Activated CD4-positive, alpha-beta T cell treated with anti-CD3 and anti-CD28 coated beads, Interleukin-10, Interleukin-2, amounts not matched to agents 100 ng/mL and 50 ng/mL, durations not matched to agents 16 hours and 8 hours (primary cell): Measurements from ENCODE around the gene PISD.
A peak's percentile ranks its signal among the peaks of the same experiment; 100 is the strongest.

Experiments
- DNase-seq: peaks from one replicate; pipeline ENCODE4 v3.0.0-alpha.2; 2020

Gene PISD

DNA sequence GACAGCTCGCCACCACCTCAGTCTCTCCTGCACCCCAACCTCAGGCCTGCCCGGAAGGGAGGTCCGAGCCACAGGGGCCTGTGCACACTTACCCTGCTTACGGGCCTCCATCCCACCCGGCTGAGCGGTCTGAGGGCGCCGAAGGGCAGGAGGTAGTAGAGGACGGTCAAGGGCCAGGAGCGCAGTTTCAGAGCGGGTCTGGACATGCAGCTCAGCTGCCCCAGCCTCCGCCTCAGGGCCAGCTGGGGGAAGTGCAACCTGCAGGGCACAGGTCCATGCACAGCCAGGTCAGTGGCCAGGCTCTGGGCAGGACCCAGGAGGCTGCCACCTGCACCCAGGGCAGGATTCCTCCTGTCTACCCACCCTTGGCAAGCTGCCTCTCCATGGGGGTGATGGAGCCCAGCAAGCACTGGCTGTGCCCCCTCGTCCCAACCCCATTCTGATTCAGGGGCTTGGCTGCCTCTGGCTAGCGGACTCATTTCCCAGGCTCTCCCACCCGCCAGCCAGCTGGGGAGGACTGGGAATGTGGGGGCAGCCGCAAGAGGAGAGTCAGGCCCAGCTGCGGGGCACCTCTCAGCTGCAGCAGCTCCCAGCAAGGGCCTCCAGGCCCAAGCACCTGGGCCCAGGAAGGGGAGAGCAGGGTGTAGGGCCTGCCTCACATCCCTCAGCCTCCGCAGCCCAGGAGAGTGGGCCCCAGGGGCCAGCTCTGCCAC, 38.3 kb downstream of the PISD start:
- no peak for DNase-seq

DNA sequence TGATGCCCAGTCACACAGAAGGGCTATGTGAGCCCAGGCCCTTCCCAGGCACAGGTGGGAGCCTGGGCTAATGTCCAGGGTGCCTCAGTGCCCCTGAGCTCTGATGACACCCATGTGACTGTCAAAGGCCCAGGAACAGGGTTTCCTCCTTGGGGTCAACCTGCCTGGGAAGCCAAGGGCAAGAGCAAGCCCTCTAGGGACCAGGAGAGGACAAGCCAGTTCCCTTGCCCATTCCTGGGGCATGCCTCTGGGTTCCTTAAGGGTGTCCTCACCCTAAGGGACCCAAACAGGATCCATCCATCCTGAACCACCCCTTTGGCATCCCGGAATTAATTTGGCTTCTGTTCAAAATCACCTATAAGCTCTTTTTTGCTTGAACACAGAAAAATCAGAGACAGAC, 39.0 kb downstream of the PISD start:
- no peak for DNase-seq

DNA sequence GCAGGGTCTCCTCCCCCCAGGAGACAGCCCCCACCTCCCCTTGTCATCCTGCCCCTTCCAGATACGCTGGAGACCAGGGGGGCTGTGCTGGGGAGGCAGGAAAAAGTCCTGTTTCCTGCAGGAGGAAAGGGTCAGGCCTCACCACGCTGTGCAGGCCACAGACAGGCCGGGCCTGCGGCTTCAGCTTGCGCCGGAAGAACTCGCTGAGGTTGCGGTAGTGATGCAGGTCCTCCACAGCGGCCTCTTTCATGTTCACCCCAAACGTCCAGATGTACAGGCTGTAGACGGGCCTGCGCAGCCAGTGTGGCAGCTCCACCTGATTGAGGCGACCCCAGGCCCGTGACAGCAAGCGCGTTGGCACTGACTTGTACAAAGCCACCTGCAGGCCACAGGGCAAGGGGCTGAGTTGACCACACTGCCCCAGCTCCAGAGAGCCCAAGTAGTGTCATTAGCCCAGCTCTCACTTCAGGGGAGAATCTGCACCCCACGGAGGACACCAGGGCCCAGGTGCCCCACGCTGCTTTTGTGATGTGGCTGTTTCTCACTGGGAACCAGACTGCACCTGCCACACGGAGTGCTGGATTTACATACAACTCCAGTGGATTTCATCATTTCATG, 40.4 kb downstream of the PISD start:
- no peak for DNase-seq

DNA sequence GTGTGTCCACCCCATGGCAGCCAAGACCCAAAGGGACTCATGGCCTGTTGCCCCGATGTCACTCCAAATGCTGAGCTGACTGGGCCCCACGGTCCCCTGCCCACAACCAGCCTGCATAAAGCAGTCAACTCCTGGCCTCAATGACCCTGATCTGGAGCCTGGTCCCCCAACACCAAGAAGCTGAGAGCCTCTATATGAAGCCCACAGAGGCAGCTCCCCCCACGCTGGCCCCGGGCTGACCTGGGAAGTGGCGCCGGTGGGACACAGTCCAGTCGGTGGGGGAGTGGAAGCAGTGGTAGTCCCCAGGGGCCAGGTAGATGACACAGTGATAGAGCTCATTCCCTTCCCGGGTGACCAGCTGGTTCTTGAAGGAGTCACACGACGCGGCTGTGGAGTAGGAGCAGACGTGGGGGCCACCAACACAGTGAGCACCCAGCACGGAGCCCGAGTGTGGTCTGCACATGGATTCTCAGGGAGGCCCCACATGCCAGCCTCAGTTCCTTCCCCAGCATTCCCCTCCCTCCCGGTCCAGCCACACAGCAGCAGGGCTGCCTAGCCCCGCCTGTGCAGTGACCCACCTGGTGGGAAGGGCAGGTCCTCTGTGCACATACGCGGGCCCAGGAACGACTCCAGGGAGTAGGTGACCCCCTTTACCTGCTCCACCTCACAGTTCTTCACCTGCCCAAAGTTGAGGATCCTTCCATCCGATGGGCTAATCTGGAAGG, 41.1 kb downstream of the PISD start:
- DNase-seq = no peak

DNA sequence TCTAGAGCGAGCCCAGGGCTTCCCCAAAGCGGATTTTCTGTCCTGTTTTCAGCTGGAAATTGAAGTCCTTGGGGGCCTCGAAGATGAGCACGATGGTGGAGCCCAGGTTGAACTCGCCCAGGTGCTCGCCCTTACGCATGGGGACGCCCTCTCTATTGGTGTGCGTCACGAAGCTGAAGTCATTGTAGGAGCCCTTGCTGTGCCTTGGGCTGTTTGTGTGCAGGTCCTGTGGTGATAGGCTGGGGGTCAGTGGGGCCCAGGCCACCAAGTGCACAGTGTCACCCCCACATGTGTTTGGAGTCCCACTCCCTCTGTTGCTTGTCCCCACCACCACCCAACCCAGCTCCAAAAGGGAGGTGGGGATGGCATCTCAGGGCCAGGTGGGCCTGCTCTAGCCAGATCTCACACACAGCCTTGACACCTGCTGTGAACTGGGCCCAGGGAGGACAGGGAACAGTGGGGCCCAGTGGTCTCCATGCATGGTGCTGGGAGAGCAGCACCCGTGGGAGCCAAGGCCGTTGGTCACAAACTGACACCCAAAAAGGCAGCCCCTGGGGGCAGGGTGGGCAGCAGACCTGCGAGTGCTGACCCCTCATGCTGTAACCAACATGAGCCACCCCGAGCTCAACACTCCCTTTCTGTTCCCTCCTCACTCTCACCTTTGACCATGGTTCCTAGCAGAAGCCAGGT, 42.3 kb downstream of the PISD start:
- no peak for DNase-seq

DNA sequence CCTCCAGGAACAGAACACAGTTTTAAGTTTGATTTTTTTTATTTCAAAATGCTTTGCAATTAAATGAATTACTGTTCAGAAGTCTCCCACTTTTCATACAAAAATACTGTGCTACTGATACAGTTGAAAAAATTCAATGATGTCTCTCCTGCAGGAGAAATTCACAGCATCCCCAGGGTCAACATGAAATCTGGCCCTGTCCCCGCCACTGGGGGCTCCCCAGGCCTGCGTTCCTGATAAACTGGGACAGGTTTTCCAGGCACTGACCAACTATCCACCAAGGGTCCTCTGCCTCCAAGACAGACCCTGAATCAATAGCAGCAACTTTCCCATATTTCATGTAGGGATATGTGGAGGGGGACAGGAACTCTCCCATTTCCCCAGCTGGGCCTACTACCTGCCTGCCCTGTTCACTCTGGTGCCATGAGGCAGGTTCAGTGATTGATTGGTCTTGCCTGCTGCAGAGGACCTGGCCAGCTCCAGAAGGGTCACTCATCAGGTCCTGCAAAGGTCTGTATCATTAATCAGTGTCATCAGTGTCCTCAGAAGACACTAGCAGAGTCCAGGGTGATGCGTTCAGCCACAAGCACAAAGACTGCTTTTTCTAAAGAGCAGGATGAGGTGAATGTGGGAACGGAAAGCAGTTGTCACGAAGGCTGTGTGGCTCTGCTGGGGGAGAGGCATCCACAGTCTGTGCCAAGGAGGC, 43.4 kb downstream of the PISD start:
- DNase-seq = no peak

DNA sequence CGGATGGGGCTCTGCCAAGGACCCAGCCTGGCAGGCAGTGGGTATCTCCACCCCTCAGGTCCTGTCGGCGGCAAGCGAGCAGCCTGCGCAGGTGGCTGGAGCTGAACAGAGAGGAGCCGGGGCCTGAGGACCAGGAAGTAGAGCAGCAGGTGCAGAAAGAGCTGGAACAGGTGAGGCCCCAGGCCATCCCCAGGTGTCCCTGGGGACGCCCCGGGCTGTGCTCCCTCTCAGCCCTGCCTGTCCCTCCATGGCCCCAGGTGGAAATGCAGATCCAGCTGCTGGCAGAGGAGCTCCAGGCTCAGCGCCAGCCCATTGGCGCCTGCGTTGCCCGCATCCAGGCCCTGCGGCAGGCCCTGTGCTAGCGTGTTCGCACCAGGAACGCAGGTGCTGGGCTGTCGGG, 44.0 kb downstream of the PISD start:
- DNase-seq = no peak

DNA sequence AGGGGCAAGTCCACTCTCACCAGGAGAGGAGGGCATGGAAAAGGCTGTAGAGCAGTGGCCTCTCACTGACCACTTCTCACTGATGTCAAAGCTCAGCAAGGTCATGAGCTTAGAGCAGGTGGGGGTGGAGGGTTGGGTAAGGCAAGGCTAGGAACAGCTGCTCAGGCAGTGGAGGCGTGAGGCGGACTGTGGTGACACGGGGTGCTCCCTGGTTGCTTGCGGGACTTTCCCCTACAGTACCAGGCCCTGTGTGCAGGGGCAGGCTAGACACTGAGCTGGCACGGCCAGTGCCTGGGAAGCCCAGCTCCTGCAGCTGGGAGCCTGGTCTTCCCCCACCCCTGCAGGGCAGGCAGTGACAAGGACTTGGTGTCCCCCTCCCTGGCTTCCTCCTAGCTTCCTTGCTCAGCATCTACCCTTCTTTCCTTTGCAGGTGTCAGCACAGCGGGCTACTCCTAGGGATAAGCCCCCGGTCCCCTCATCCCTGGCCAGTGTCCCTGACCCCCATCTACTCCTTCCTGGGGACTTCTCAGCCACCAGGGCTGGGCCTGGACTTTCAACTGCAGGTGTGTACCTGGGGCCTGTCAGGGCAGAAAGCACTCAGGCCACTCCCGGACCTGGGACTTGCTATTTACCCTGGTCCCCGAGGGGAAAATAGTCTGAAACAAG, 45.6 kb downstream of the PISD start:
- DNase-seq = peak; percentile 46

DNA sequence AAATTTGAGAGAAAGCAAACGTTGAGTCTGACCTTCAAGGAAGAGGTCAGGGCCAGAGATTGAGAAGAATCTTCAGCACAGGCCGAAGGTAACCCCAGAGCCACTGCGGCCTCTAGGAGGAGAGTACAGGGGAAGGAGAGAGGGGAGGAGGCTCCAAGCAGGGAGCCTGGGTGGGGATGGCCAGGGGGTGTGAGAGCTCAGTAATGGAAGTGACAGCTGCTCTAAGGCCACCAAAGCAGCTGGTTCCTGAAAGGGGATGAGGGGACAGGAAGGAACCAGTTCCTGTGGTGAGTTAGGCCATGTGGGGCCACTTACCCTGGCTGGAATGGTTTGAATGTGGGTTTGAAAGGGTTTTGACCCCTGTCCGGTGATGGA, 46.1 kb downstream of the PISD start:
- no peak for DNase-seq

DNA sequence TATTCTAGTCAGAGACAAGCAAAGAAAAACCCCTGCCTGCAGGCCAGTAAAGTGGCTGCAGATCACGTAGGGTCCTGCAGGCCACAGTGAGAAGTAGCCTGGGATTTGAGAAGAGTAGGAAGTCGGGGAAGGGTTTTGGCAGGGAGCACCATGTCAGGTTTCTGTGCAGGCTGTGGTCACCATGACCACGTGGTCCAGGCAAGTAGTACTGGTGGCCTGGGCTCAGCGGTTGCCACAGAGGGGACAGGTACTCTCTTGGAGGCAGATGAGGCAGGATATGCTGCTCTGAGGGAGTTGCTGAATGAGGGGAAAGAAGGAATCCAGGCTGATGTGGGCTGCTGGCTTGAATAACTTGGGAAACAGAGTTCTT, 46.5 kb downstream of the PISD start:
- no peak for DNase-seq

DNA sequence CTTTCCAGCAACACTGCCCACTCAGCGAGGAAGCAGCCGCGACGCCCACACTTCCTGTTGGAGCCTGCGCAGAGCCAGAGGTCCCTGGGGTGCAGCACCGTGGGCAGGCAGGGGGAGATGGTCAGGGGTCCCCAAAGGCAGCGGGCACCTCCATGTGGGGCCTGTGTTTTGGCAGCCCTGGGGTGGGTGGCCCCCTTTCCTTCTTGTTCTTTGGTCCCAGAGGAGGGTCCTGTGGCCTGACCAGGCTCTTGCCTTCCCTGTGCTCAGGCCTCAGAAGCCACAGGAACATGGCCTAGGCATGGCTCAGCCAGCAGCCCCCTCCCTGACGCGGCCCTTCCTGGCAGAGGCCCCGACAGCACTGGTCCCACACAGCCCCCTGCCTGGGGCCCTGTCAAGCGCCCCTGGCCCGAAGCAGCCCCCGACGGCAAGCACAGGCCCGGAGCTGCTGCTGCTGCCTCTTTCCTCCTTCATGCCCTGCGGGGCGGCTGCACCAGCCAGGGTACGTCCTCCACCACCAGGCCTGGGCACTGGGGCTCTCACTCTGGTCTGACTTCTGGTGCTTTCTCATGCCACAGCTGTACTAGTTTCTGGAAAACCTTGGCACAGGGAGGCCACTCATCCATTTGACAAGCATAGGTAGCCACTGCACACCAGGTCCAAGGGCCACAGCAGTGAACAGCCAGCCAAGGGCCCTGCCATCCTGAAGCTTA, 47.1 kb downstream of the PISD start:
- DNase-seq = no peak

DNA sequence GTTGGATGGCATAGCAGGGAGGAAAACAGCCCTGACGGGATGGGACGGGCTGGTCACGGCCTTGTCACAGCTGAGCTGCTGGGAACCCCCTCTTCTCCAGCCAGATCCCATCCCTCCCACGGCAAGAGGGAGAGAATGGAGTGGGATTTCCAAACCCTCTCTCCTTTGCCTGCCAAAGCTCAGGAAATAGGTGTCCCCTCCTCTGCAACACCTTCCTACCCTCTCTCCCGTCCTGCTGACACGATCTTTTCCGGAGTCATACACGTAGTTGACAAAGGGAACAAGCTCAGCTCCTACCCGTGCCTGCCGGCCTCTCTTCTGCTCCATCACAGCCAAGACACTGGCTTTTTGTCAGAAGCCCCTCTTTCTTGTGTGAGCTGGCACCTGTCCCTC, 48.1 kb downstream of the PISD start:
- DNase-seq = no peak

DNA sequence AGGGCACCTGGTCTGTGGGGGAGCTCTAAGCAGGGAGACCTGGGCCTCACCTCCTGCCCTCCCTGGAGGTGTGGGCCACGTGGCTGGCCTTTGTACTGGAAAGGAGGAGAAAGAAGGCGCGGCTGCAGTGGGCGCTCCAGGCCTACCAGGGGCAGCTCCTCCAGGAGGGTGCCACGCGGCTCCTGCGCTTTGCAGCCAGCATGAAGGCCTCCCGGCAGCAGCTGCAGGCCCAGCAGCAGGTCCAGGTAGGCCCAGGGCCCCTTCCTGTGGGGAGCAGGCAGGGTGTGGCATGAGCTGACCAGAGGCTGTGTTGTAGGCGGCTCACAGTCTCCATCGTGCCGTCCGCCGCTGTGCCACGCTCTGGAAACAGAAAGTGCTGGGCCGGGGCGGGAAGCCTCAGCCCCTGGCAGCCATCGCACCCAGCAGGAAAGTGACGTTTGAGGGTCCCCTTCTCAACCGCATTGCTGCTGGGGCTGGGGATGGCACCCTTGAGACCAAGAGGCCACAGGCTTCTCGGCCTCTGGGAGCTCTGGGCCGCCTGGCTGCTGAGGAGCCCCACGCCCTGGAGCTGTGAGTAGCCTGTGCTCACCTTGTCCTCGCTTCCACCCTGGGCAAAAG, 48.6 kb downstream of the PISD start:
- DNase-seq = no peak

DNA sequence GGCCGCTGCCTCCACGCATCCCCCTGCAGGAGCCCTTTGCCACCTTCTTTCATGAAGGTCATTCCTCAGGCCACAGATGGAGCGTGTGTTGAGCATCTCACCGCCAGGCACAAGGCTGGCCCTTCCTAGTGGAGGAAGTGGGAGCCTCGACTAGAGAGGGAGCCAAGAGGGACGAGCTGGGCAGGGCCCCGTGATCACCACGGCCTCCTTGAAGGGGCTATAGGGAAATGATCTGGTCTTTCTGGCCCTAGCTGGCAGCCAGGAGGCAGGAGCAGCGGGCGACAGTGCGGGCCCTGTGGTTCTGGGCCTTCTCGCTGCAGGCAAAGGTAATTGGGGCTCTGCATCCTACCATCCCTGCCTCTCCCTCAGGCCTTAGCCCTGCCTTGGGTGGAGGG, 49.1 kb downstream of the PISD start:
- DNase-seq = no peak

DNA sequence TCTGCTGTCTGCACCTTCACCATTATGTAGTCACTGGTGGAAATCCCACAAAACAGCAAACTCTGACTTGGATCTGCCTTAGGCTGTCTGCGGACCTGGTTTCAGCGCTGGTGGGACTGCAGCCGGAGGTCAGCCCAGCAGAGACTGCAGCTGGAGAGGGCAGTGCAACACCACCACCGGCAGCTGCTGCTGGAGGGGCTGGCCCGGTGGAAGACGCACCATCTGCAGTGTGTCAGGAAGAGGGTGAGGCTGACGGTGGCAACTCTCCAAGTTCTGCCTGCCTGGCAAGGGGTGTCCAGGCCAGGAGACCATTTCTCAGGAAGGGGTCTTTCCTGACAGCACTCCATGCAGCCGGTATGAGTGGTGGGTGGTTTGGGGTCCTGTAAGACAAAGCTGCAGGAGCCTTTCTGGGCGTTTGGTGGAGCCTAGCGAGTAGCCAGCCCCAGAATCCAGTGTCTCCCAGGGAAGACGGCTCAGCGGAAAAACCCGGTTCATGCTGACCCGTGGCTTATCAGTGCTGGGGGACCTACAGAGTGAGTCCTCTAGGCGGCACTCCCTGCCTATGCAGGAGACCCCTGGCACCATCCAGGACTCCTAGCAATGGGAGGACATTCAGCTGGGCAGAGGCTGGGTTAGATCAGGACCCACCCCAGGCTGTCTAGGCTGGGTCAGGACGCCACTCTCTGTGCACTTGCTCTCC, 50.8 kb downstream of the PISD start:
- no peak for DNase-seq

DNA sequence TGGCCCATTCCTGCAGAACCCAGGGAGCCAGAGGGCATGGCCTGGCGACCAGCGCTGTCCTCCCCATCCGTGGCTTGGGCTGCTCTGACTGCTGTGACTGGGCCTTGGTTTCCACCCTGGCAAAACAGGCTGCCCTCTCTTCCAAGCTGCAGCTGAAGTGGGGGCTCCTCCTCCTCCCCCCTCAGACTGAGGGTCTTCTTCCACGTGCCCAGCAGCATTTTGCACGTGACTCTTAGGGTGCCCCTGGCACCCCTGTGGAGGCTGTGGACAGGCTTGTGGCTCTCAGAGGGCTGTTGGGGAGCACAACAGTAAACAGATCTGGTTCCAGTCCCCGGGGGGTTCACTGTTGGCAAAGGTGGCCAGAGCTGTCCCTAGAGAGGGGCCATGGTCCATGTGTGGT, 51.4 kb downstream of the PISD start:
- no peak for DNase-seq

DNA sequence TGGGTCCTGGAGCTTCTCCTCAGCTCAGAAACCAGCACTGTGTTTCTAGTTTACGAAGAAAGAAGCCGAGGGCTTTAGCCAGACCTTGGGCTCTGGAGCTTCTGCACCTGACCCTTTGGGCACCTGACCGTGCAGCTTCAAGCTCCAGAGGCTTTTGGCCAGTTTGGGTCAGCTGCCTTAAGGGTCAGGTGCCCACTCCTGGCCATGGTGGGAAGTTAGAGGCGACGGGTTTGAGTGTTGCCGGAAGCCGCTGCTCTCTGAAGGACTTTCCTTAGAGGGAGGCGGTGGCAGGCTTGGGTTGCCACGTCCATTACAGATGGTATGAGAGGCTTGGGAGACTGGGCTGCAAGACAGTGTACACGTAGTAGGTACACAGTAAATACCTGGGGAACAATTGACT, 52.3 kb downstream of the PISD start:
- no peak for DNase-seq

DNA sequence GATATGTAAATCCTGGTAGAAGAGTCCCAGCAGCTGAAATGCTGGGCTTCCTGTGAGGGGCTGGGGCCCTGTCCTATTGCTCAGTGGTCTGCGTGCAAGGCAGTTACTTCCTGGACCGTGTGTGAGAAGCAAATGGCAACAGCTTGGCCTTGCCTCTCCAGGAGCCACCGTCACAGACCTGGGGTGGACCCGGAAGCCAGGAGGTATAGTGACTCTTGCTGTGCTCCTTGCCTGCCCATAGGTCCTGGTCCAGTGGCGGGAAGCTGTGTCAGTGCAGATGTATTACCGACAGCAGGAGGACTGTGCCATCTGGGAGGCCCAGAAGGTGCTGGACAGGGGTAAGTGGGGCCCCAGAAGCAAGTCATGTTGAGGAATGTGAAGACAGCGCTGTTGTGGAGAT, 54.3 kb downstream of the PISD start:
- DNase-seq = no peak

DNA sequence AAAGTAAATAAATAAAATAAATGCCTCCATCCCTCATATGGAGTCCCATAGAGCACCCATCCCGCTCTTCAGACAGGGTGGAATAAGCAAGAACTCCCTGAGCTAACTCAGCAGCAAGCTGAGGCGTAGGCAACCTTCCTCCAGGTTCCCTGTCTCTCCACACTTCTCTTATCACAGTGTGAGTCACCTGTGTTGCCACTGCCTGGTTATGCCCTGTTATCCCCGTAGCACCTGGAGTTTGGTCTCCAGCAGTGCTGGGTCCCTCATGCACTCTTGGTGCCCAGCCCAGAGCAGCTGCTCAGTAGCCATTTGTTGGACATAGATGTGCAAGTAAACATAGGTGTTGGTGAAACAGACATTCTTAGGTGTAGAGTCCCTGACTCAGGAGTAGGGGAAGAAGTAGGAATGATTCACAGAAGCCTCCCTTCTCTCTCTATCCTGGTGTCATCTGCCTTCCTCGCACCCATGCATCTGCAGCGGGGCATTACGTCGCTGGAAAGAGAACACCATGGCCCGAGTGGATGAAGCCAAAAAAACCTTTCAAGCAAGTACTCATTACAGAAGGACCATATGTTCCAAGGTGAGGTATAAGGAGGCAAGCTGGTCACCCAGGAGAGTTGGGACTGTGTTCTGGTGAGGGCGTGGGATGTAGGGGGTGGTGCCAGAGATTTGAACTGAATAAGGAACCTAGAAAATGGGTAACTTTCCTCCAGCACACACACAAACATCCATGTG, 56.0 kb downstream of the PISD start:
- no peak for DNase-seq
